ENCODE measurements around the gene MACO1. TPM values are rescaled to one million over a fixed set of nuclear protein-coding genes. Genes with fewer than 3 reads are reported as not detected.

MACO1 gene
- total and polyA plus RNA-seq, 9 of the 15 experiments (the other 6 are each of a cell fraction or from before 2014, with no cell fraction given), result 4.6 to 28.4 (median 21.7) TPM

- in situ Hi-C loops (cut with MboI) (no loop called here), intact Hi-C loops (cut with micrococcal nuclease) (loop anchor here (5.0 to 10.0 kb wide), 2 partner anchors 151 to 254 kb away; no protein-coding TSS in a partner anchor)
- FAIRE-seq (peak; percentile 61), ATAC-seq (peak; percentile 97), DNase-seq (ENCODE audit: extremely low read depth in 1 of 4, low spot score in 3 of 4) (peak; percentile 88 to 99 (median 98))
- peak within 1 kb of the TSS; percentile 67 to 90; a peak in 3 of 4 replicates for H3K9ac ChIP-seq (ENCODE audit: insufficient read depth in 1 of 2, low read depth in 2 of 2, low read length in 2 of 2)
- BruUV-seq (replicated peaks), result no TSS peak
- POLR2A ChIA-PET, result interaction anchor here (0.6 to 1.2 kb wide), 5 partner anchors 10 to 87 kb away, joined by 3 to 5 read pairs (median 3); no protein-coding TSS in a partner anchor
- peaks cover 31% of the 10 kb centered on the region for H3K79me2 ChIP-seq (ENCODE audit: control insufficient read depth, insufficient read depth, low read length)
- peaks cover 34 to 36% of the 10 kb centered on the region in 2 experiments for H3K4me1 ChIP-seq (replicated peaks in 1 of 2; ENCODE audit: control insufficient read depth in 2 of 2, insufficient read depth in 2 of 2, low read length in 2 of 2)
- H2AFZ ChIP-seq (ENCODE audit: low read depth, low read length), result peak within 1 kb of the TSS; percentile 84
- H3K9me1 ChIP-seq (ENCODE audit: control insufficient read depth, insufficient read depth, low read length), result peaks cover 6% of the 10 kb centered on the region
- no peaks in the 10 kb centered on the region for H3K27me3 ChIP-seq (ENCODE audit: control insufficient read depth in 2 of 2, insufficient read depth in 2 of 2, low read length in 2 of 2)
- H3K4me3 ChIP-seq, result peak within 1 kb of the TSS; percentile 82
- WGBS (ENCODE audit: insufficient coverage, low coverage, missing lambda C conversion rate), result under 1% methylated on average over 32 of the region's 99 CpGs
- H3K9me3 ChIP-seq (replicated peaks; ENCODE audit: control insufficient read depth, insufficient read depth, low read depth, low read length), result no peaks in the 10 kb centered on the region
- H4K20me1 ChIP-seq (replicated peaks; ENCODE audit: control insufficient read depth, insufficient read depth, low read length), result no peaks in the 10 kb centered on the region; the same call in 1 of the 2 replicates
- no peaks in the 10 kb centered on the region for H3K36me3 ChIP-seq (ENCODE audit: control insufficient read depth, insufficient read depth, low read length)
- H3K4me2 ChIP-seq (ENCODE audit: insufficient read depth, low read length), result peak within 1 kb of the TSS; percentile 75
- CTCF ChIA-PET (ENCODE audit: low intra/inter-chr PET ratio), result no interaction called here
- H3K27ac ChIP-seq (ENCODE audit: extremely low read depth, low read depth, low read length), result peak within 1 kb of the TSS; percentile 78
- TF ChIP-seq CHD7 (IDR thresholded peaks at IDR 0.05; ENCODE audit: low read depth, low read length) (no peak), HDGF (IDR thresholded peaks at IDR 0.05) (no peak), PCBP1 (IDR thresholded peaks at IDR 0.05; ENCODE audit: low read depth, low read length, poor library complexity, severe bottlenecking) (no peak), PRDM10 (IDR thresholded peaks at IDR 0.05; ENCODE audit: partially characterized antibody) (no peak), HMG20A (CRISPR knock-in tag; conservative IDR thresholded peaks at IDR 0.05) (no peak)
Measured at GRCh38 chr1:25543425-25544242, 112.9 kb downstream of the MACO1 start, which contains the start of gene LDLRAP1. Gene LDLRAP1 (plus strand): TSS chr1:25543606. CDS start chr1:25543699, 93 bp downstream.

Data from K562 (cell line).